HG02610 (cell line): Measurements from ENCODE around the gene TOGARAM1.
"Not testable (repeated sequence)": the region's sequence is repeated elsewhere in the genome, so short reads cannot be mapped to it uniquely, and the experiment has no call there.

Experiments
- ATAC-seq: cut with Tn5 transposase; IDR thresholded peaks from one replicate; pipeline ENCODE4 v1.9.1; 2021; ENCODE audit warnings: mild to moderate bottlenecking, moderate library complexity; ENCODE audit not compliant: unreplicated experiment

The TOGARAM1 gene

DNA sequence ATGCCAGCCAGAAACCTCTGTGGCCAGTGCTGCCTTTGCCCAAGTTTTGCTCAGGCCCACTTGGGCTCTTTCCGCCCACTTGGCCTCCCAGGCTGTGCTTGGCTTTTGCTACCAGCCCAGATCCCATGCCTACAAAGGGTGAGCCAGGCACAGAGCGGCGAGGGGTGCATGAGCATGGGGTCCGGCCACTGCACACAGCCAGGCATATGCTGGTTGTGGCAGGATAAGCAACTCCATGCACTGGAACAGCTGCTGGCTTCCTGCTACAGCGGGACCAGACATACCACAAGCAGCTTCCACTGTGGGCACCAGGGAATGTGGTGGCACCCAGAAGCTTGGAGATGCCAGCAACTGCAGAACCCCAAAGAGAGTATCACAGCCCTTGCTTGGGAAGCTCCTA lies 76.3 kb downstream of the TOGARAM1 start:
- no peak for ATAC-seq

DNA sequence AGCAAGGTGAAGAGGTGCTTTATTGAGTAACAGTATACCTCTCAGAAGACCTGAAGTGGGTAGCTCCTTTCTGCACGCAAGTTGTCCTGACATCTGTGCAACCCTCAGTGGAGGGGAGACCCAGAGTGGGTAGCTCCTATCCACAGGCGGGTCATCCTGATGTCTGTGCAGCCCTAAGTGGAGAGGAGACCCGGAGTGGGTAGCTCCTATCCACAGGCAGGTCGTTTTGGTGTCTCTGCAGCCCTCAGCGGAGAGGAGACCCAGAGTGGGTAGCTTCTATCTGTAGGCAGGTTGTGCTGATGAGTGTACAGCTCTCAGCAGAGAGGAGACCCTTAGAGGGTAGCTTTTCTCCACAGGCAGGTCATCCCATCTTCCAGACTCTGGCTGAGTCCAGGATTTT lies 76.9 kb downstream of the TOGARAM1 start:
- no peak for ATAC-seq

- ATAC-seq: no peak
Observed at GRCh38 chr14:45039390-45039789, 77.4 kb downstream of the TOGARAM1 start.

DNA sequence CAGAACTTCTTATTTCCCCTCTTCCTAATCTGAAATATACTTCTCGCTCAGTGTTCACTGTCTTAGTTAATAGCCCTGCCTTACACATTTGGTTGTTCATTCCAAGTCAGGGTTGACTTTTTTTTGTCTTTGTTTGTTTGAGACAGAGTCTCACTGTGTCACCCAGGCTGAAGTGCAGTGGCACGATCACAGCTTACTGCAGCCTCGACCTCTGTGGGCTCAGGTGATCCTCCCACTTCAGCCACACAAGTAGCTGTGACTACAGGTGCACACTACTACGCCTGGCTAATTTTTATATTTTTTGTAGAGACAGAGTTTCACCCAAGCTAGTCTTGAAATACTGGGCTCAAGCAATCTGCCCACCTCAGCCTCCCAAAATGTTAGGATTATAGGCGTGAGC lies 79.7 kb downstream of the TOGARAM1 start:
- no peak for ATAC-seq

DNA sequence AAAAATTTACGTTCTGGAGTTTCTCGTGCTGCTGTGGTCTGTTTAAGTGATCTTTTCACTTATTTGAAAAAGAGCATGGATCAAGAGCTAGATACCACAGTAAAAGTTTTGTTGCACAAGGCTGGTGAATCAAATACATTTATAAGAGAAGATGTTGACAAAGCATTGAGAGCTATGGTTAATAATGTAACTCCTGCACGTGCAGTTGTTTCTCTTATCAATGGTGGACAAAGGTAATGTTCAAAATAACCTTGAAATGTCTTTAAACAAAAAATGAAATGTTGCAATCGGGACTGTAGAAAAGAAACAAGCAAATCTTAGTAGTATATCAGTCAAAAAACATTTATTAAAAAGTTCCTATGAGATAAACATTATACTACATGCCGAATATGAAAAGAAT lies 82.6 kb downstream of the TOGARAM1 start:
- no peak for ATAC-seq

DNA sequence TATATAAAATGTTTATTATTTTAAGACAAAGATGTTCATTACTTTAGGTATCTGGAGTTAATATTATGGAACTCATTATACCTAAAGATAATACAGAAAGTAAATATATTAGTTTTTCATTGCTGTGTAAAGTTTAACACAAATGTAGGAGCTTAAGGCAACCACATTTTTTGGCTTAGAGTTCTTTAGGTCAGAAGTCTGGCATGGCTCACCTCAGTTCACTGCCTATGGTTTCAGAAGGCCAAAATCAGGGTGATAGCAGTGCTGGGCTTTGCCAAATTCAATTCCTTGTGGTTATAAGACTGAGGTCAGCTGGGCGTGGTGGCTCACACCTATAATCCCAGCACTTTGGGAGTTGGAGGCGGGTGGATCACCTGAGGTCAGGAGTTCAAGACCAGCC lies 86.4 kb downstream of the TOGARAM1 start:
- ATAC-seq: no peak

- no peak for ATAC-seq
Observed at GRCh38 chr14:45051180-45051579, 89.2 kb downstream of the TOGARAM1 start.

DNA sequence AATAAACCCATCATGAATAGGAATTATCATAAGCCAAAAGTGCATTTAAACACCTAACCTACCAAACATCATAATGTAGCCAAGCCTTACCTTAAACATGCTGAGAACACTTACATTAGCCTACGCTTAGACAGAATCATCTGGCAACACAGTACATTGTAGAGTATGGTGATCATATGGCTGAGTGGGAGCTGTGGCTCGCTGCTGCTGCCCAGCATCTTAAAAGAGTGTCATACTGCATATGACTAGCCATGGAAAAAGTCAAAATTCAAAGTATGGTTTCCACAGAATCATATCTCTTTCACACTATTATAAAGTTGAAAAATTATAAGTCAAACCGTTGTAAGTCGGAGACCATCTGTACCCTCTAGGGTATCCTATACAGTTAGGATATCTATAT lies 89.9 kb downstream of the TOGARAM1 start:
- no peak for ATAC-seq

GRCh38 chr14:45057349-45057748 lies 95.4 kb downstream of the TOGARAM1 start:
- ATAC-seq: no peak

DNA sequence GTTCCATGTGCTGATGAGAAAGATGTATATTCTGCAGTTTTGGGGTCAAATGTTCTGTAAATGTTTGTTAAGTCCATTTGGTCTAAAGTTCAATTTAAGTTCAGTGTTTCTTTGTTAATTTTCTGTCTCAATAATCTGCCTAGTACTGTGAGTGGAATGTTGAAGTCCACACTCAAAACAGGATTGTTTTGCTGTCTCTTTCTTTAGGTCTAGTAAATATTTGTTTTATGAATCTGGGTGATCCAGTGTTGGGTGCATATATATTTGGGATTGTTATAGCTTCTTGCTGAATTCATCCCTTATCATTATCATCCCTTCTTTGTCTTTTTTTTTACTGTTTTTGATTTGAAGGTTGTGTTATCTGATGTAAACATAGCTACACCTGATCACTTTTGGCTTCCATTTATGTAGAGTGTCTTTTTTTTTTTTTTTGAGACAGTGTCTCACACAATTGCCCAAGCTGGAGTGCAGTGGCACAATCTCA lies 95.9 kb downstream of the TOGARAM1 start:
- no peak for ATAC-seq

GRCh38 chr14:45060551-45060950 lies 98.6 kb downstream of the TOGARAM1 start:
- ATAC-seq: no peak

GRCh38 chr14:45065540-45065939 lies 103.5 kb downstream of the TOGARAM1 start:
- no peak for ATAC-seq

GRCh38 chr14:45065956-45066355 lies 104.0 kb downstream of the TOGARAM1 start:
- no peak for ATAC-seq

DNA sequence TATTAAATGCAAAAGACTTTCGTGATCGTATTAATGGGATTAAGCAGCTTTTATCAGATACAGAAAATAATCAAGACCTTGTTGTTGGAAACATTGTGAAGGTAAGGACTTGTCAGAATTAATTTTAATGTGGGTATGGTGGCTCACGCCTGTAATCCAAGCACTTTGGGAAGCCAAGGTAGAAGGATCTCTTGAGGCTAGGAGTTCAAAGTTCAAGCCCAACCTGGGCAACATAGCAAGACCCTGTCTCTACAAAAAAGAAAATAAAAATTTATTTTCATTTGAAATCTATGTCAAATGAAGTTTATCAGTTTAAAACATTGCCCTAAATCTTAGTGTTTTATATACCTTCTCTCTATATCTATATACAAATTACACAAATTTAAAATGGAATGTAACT lies 104.7 kb downstream of the TOGARAM1 start:
- no peak for ATAC-seq

GRCh38 chr14:45068396-45068795 lies 106.4 kb downstream of the TOGARAM1 start:
- ATAC-seq: no peak

- ATAC-seq: no peak
Observed at GRCh38 chr14:45070215-45070614, 108.2 kb downstream of the TOGARAM1 start.

DNA sequence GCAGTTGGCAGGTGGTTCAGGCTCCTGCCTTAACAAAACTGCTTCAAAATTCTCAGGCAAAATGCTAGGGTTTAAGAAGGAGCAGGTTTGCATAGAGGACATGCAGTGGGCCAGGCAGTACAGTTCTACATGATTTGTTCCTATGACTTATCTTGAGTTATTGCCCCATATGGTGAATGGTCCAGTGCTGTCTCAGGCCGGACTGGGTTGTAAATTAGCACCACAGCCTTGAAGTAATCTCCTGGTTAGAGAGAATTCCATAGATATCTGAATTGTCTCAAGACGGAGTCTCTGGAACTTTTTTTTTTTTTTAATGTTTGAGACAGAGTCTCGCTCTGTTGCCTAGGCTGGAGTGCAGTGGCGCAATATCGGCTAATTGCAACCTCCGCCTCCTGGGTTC lies 110.1 kb downstream of the TOGARAM1 start:
- no peak for ATAC-seq

DNA sequence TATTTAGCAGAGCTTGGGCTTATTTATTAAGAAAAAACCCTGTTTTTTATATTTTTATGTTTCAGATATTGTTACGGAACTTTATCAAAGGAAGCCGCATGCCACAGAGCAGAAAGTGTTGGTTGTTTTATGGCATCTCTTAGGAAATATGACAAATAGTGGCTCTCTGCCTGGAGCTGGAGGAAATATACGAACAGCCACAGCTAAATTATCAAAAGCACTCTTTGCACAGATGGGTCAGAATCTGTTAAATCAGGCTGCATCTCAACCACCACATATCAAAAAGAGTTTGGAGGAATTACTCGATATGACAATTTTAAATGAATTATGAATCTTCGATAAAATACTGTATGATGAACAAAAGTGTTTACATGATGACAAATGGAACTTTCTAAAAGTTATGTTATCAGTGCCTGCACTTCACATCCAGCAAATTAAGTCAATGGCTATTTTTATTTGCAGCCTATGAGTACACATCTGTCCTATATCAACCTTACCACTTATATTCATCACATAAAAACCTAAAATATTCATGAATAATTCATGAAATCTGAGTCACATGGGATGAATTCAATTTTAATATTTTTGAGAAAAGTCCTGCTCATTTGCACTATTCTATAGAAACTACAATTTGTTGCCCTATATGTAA lies 111.4 kb downstream of the TOGARAM1 start:
- ATAC-seq: no peak

- no peak for ATAC-seq
Observed at GRCh38 chr14:45078323-45078722, 116.3 kb downstream of the TOGARAM1 start.

DNA sequence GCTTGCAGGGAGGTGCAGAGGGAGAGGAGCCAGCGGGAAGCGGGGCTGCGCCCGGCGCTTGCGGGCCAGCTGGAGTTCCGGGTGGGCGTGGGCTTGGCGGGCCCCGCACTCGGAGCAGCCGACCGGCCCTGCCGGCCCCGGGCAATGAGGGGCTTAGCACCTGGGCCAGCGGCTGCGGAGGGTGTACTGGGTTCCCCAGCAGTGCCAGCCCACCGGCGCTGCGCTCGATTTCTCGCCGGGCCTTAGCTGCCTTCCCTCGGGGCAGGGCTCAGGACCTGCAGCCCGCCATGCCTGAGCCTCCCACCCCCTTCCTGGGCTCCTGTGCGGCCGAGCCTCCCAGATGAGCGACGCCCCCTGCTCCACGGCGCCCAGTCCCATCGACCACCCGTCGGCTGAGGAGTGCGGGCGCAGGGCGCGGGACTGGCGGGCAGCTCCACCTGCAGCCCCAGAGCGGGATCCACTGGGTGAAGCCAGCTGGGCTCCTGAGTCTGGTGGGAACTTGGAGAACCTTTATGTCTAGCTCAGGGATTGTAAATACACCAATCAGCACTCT lies 118.5 kb downstream of the TOGARAM1 start:
- ATAC-seq: not testable (repeated sequence)

GRCh38 chr14:45081096-45081495 lies 119.1 kb downstream of the TOGARAM1 start:
- not testable (repeated sequence) for ATAC-seq

- ATAC-seq: no peak
Observed at GRCh38 chr14:45082420-45082819, 120.4 kb downstream of the TOGARAM1 start.

DNA sequence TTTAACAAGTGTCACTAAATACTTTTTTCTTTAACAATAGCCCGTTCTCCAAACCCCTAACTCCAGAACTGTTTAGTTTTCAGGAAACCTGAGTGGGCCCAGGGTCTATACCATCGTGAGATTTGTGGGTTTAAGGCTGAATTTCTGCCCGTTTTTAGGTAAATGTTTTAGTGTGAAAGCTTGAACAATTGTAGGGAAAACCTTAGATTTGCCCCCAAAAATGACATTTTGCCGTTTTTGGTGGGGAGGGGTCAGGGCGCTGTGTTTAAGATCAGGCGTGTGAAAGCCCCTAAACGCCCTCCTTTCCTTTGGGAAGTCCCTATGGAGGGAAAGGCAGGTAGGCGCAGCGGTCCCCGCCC lies 121.6 kb downstream of the TOGARAM1 start:
- ATAC-seq: no peak
